Measurements from ENCODE around the gene LTBP4.
A peak's percentile ranks its signal among the peaks of the same experiment; 100 is the strongest.
"Not testable (repeated sequence)": the region's sequence is repeated elsewhere in the genome, so short reads cannot be mapped to it uniquely, and the experiment has no call there.

The LTBP4 gene

GRCh38 chr19:40611900-40612698 lies 10.9 kb downstream of the LTBP4 start:
- DNase-seq (ENCODE audit: low read depth) = no peak

- no peak for DNase-seq (ENCODE audit: low read depth)
These were observed 11.9 kb downstream of the LTBP4 start for GRCh38 chr19:40612831-40613689.

GRCh38 chr19:40613690-40614621 lies 12.8 kb downstream of the LTBP4 start:
- no peak for DNase-seq (ENCODE audit: low read depth)

GRCh38 chr19:40614622-40615411 lies 13.6 kb downstream of the LTBP4 start:
- DNase-seq (ENCODE audit: low read depth) = peak; percentile 97

- DNase-seq (ENCODE audit: low read depth) = no peak
These were observed 15.0 kb downstream of the LTBP4 start for GRCh38 chr19:40616178-40616577.

GRCh38 chr19:40616941-40617340 lies 15.8 kb downstream of the LTBP4 start:
- DNase-seq (ENCODE audit: low read depth) = no peak

GRCh38 chr19:40617961-40618360 lies 16.8 kb downstream of the LTBP4 start:
- DNase-seq (ENCODE audit: low read depth) = no peak

- DNase-seq (ENCODE audit: low read depth) = no peak
These were observed 18.4 kb downstream of the LTBP4 start for GRCh38 chr19:40619333-40620160.

GRCh38 chr19:40620161-40620485 lies 19.0 kb downstream of the LTBP4 start:
- DNase-seq (ENCODE audit: low read depth) = no peak

GRCh38 chr19:40621283-40621682 lies 20.1 kb downstream of the LTBP4 start:
- no peak for DNase-seq (ENCODE audit: low read depth)

GRCh38 chr19:40621966-40622772 lies 21.0 kb downstream of the LTBP4 start:
- no peak for DNase-seq (ENCODE audit: low read depth)

GRCh38 chr19:40622773-40623075 lies 21.6 kb downstream of the LTBP4 start:
- no peak for DNase-seq (ENCODE audit: low read depth)

- no peak for DNase-seq (ENCODE audit: low read depth)
These were observed 22.5 kb downstream of the LTBP4 start for GRCh38 chr19:40623403-40624251.

GRCh38 chr19:40624369-40625153 lies 23.4 kb downstream of the LTBP4 start:
- not testable (repeated sequence) for DNase-seq (ENCODE audit: low read depth)

GRCh38 chr19:40625406-40626120 lies 24.4 kb downstream of the LTBP4 start:
- no peak for DNase-seq (ENCODE audit: low read depth)

- DNase-seq (ENCODE audit: low read depth) = no peak
These were observed 25.7 kb downstream of the LTBP4 start for GRCh38 chr19:40626918-40627317.
